HG02763 (cell line): ENCODE measurements around the gene TMEM106C.

Experiments used
- ATAC-seq: cut with Tn5 transposase; IDR thresholded peaks from one replicate; pipeline ENCODE4 v1.9.1; 2021; ENCODE audit warnings: mild to moderate bottlenecking, moderate library complexity; ENCODE audit not compliant: unreplicated experiment

The TMEM106C gene

GRCh38 chr12:48015129-48015528 is 51.7 kb downstream of the TMEM106C start:
- no peak for ATAC-seq

- ATAC-seq = no peak
These were observed 52.6 kb downstream of the TMEM106C start for GRCh38 chr12:48015954-48016353.

DNA sequence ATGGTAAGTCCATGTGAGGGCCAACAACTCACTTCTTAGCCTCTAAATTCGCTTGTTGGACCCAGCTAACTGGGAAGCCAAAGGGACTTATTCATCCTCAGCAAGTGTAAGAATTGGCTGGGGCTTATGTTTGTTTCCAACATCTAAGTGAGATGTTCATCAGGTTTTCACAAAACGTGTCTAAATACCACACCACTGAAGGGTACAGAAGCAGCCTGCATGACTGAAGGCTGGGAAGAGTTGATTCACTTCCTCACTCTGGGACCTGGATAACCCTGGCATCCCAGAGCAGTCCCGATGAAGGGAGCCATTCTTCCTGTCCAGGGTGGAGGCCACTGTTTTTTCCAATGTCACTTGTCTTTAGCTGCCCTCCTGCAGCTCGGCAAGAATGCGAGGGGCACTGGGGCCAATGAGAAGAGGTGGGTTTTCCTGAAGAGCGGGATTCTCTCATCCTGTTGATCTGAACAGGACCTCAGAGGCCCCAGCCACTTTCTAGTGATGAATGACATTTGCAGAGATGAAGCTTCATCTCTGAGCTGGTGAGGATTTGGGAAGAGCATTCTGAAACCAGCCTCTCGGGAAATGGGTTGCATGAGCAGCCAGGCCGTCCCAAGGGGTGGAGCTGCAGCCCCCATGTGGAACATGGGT is 53.1 kb downstream of the TMEM106C start:
- no peak for ATAC-seq

GRCh38 chr12:48017496-48017895 is 54.1 kb downstream of the TMEM106C start:
- ATAC-seq = no peak

DNA sequence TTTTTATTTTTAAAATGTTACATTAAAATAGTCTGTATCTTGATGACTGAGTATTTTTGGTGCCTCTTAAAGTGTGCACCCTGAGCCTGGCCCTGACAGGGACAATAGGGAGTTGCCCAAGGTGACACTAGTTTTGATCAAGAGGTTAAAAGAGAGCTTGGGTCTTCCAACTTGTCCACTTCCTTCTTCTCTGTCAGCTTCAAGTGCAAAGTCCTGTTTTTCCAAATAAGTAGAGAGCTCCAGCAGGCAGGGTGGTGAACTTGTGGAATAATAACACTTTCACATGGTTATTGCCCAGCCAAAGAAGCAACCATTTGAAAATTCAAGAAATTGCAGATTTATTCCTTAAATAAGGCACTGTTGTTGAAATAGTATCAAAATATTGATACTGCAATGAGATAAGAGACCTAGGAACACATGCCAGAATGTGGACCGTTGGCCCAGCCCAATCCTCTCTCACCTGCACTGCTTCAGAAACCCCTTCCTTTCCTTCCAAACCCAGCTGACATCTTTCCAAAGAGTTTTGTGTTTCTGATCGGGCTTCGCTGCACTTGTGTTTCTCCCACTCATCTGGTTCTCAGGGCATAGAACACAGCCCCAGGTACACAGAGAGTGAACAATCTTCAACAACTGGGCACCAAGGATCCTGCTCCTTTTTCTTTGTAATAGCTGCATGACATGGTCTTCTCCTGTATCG is 54.7 kb downstream of the TMEM106C start:
- ATAC-seq = no peak
